ENCODE measurements around the gene STIMATE.

STIMATE gene

DNA sequence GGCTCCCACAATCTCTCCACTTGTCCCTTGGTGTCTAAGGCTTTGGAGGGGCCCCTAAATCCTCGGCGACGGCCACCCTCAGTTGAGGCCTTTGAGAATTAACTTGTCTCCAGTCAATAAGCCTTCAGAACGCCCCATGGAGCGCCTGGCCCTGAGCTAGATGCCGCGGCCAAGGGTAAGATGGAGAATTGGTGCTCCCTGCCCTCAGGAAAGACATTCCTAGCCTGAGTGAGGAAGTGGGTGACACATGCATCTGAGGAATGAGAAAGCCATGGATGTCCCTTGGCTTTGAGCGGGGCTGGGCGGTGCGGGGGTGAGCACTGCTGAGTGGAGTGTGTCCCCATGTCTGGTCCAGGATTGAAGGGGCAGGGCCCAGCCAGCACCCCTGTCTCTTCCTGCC is 80.1 kb downstream of the STIMATE start:
- no peak for DNase-seq (ENCODE audit: low read depth in 2 of 2)

DNA sequence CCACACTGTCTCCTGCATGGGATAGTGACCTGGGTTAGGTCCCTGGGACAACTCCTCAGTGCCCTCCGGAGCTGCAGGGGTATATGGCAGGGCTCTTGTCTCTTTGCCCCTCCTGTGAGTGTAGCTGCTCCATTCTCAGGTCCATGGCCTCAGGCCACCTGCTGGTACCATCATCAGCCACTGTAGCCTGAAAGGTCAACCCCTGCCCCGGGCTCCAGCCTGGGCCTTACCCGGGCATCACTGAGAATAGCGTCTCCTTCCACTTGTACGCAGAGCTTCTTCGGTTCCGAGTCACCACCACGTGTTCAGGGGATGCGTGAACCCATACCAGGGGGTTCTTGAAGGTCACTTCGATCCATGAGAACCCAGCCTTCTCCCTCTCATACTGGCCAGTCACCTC is 80.7 kb downstream of the STIMATE start:
- no peak for DNase-seq (ENCODE audit: low read depth in 2 of 2)

DNA sequence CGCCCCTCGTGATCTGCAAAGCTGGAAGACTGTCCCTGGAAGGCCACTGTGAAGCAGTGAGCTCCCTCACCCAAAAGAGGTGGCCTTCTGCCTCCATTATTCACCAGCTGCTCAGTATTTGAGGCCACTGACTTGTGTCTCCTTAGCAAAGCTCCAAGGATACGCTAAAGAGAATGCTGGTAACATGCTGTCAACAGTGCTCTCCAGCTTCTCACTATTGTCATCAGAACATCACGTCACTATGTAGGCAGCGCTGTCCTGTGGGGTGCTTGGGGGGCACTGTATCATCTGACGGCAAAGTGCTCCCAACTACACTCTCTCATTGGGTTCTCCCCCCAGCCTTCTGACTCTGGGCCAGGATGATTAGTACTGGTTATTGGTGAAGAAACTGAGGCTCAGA is 81.1 kb downstream of the STIMATE start:
- no peak for DNase-seq (ENCODE audit: low read depth in 2 of 2)

DNA sequence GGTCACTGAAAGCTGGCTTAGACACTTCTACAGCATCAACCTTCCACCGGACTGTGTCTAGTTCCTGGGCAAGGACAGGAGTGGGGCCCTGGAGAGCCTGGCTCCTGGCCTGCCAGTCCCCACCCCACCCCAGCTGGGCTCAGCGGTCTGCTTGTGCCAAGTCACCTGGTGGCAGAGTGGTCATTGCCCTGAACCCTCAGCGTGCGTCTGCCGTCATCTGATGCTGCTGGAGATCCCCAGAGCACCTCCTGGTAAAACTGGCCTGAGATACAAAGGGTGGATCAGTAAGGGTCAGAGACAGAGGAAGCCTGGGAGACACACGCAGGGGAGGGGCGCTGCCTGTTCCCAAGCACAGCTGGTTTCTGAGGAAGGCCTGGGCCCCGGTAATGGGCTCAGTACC is 83.5 kb downstream of the STIMATE start:
- no peak for DNase-seq (ENCODE audit: low read depth in 2 of 2)

DNA sequence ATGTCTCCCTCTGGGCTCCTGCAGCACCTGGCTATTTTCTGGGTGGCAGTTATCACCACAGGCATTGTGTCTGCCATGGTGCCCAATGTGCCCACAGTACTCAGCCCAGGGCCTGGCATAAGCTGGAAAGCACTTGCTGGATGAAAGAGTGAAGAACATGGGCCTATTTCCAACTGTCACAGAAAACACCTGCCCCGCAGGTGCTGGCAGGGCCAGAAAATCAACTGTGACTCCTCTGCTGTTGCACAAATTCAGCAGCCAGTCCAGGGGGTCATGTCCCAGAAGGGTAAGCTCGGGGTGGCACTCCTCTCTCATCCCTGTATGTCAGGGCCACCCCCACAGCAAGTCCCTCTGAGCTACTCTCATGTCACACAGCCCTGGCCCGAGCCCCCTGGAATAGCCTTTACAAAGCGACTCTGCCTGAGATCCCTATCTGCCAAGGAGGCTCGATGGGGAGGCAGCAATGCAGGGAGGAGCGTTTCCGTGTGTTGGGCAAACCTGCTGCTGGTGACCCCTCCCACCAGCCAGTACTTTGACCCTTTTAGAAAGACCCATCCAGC is 85.8 kb downstream of the STIMATE start:
- DNase-seq (ENCODE audit: low read depth in 2 of 2), result no peak

DNA sequence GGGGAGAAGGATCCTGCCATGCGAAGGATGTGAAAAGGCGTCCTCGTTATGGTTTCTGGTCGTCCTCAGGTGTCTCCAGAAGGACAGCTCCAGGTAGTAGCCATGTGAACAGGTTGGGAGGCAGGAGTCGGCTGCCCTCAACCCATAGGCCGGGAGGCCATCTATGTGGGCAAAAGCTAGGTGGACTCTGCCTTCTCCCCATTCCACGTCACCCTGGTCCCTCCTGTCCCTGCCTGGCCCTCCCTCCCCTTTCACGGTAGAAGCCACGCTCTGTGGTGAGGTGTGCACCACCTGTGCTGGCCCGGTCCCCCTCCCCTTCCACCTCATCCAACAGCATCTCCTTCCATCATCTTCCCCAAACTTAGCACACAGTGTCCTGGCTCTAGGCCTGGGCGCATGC is 86.4 kb downstream of the STIMATE start:
- DNase-seq (ENCODE audit: low read depth in 2 of 2), result no peak

DNA sequence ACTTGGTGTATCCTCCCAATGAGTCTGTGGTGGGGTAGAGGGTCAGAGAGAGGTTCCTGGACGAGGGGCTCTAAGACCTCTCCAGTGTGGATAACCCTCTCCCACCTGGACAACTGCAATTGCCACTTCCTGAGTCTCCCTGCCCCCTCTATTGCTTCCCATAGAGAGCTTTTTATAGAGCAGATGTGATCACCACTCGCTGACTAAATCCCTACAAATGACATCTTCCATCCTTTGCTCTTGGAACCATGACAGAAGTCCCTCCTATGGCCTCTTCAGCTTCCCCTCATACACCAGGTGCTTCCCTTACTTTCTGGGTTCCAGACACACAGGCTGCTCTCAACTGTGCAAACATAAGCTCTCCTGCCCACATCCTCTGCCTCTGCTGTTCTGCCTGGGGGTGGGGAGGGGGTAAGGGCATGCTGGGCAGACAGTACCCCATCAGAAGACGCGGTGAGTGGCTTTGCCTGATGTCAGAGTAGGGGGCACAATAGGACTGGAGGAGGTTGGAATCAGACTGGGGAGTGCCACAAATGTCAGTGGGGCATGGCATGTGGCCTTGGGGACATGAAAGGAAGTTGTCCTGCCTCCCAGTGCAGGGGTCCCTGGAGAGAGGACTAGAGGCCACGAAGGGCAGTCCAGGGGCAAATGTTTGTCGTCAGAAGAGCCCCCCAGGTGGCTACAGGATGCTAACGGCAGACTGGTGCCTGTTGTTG is 87.5 kb downstream of the STIMATE start:
- DNase-seq (ENCODE audit: low read depth in 2 of 2), result no peak

DNA sequence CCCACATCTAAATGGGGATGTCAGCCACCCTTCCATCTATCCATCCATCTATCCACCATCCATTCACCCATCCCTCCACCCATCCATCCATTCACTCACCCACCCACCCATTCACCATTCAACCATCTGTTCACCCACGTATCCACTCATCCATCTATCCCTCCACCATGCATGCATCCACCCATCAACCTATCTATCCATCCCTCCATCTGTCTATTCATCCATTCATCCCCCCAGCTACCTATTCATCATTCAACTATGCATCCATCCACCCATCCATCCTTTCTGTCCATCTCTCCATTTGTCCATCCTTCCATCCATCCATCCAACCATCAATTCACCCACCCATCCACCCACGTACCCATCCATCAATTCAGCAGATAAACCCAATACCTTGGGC is 88.2 kb downstream of the STIMATE start:
- no peak for DNase-seq (ENCODE audit: low read depth in 2 of 2)

DNA sequence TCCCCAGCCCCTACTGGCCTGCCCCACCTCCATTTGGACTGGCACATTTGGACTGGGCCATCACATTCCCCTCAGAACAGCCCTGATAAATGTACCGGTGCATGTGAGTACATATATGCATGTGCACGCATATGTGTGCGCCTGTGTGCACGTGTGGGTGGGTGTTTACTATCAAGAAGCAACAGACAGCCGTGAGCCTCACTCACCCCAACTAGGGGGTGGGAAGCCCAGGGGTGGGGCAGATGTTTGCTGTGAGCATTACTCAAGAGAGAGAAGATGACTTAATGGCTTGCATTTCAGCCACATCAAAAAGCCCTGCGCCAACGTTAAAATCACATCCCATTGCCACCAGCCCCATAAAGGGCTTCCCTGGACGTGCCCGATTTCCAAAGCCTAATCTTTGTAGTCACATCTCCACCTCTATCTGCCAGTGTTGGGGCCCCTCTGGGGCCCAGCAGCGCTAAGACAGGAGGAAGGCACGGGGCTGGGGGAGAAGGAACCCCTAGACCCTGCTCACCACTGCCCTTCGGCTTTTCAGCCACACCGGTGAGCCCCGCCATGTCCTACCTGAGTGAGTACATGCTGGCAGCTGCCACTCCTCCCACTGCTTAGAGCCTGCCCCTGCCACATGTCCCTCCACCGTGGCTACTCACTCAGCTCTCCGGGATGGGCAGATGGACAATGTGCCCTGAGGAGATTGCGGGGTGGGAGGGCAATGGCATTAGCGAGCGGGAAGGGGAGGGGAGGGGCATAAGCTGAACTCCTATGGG is 91.9 kb downstream of the STIMATE start:
- no peak for DNase-seq (ENCODE audit: low read depth in 2 of 2)

DNA sequence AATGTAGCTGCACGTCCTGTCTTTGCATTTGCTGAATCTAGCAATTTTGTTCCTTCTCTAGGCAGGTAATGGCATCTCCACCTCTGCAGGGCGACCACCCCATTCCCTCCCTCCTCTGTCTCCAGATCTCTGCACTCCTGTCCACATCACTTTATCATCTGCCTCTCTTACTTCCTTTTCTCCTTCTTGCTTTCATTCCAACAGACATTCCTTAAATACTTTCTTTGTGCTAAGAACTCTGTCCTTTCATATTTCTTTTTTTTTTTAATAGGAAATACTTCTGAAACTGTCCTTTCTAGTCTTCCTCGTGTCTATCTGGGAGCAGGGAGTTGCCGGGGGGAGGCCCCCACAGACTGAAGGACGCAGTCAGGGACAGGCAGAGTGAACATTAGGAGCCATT is 95.5 kb downstream of the STIMATE start:
- peak in 1 of 2 experiments; percentile 3 for DNase-seq (ENCODE audit: low read depth in 2 of 2)

DNA sequence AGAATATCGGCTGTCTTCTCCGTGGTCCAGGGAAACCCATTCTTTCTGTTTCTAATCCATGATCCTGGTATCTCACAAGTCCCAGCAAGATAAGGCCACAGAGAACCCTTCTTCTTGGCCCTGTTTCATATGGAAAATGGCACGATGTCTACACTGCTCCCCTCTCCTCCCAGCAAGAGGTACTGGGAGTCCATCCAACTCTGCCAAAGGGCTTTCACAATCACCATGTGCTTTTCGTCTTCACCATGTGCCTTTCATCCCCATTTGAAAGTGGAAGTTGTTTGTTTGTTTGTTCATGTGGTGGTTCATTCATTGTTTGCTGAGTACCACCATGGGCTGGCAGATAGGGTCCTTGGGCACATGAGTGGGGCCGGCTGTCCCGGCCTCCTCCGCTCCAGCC is 97.3 kb downstream of the STIMATE start:
- DNase-seq (ENCODE audit: low read depth in 2 of 2), result no peak

DNA sequence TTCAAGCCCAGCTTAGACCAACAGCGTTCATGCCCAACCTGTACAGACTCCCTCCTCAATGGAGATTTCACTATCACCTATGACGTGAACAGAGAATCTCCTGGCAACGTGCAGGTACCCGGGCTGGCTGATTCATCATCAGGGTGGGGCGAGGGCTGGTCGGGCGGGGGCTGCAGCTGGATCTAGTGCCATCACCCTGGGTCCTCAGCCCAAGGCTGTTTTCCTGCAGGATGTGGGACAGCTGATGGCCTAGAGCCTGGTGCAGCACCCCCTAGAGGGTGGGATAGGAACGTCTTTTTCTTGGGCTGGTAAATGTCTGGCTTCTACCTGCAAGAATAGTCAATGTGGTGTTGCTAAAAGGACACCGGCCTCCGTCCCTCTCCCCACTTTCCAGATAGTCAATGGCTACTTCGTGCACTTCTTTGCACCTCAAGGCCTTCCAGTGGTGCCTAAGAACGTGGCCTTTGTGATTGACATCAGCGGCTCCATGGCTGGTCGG is 98.3 kb downstream of the STIMATE start:
- DNase-seq (ENCODE audit: low read depth in 2 of 2), result no peak

DNA sequence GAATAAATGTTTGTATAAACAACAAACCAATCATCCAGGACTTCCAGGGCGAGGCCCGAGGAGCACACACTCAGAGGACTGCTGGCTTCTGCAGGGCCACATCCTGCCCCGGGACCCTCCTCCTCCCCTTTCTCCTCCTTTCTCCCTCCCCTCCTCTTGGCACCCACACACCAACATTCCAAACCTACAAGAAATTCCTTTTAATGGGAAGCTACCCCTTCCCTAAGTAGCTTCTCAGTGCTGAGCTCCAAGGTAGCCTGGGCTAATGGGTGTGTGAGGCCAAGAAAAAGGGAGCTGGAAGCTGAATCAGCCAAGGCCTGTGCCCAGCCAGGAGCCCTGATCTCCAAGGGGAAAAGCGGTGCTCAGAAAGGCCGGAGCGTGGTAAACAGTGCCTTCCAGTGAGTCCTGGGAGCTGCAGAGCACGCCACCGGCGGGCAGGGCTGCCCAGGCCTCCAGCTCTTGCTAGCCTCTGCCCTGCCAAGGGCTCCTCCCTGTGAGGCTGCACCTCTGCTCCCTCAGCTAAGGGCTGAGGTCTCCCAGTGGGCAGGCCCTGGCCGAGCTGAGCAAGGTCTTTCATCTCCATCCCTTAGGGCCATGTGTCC is 98.9 kb downstream of the STIMATE start:
- DNase-seq (ENCODE audit: low read depth in 2 of 2), result no peak

DNA sequence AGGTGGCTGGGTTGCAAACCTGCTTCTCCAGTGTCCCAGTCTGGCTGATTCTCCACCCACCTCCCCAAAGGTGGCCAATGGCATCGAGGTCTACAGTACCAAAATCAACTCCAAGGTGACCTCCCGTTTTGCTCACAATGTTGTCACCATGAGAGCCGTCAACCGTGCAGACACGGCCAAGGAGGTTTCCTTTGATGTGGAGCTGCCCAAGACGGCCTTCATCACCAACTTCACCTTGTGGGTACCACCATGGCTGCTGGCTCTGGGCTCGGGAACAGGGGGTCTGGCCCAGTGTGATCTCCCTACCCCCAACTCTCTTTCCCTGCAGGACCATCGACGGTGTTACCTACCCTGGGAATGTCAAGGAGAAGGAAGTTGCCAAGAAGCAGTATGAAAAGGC is 100.9 kb downstream of the STIMATE start:
- no peak for DNase-seq (ENCODE audit: low read depth in 2 of 2)

DNA sequence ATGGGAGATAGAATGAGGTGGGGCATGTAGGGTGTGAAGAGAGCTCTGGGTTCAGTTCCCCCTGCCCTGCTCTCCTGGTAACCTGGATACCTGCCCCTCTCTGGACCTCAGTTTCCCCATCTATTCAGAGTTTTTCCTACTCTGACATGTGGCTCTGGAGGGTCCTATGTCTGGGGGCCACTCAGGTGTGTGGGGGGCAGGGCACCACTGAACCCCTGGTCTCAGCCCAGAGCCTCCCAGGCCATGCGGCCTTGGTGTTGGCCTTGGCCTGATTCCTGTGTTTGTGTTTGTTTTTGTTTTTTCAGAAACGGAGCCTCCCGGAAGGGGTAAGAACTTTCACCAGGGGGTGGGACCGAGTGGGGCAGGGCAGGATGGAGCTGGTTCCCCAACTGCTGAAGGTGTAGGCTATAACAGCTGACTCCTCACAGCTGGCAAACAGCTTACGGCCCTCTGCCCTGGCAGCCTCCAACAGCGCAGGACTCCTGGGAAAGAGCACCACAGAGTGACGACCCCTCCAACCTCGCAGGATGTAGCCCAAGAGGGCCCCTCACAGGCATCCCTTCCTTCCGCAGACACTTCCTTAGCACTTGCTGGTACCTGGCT is 101.9 kb downstream of the STIMATE start:
- no peak for DNase-seq (ENCODE audit: low read depth in 2 of 2)

DNA sequence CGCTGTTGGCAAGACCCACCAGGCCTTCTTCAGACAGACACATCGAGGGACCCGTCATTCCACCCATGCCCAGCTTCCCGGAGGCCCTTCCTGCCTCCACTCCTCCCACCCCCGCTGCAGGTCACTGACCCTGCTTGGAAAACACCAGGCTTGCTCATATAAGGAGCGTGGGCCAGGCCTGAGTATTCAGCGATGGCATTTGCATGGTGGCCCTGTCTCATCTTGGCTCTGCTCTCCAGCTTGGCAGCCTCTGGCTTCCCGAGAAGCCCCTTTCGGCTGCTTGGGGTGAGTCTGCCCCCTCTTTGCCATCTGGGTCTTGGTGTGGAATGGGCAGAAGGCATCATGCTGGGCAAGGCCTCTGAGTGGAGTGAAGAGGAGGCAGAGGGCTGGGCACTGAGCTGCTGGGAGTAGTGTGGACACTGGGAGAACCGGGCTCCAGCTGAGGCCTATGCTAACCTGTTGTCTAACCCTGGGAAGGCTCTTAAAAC is 102.7 kb downstream of the STIMATE start, which contains the start of gene ITIH3:
Gene ITIH3 (plus strand): TSS at position 185 of the 488 bp plus-strand sequence. CDS start 8 bp downstream, at position 193.
- DNase-seq (ENCODE audit: low read depth in 2 of 2), result no peak

DNA sequence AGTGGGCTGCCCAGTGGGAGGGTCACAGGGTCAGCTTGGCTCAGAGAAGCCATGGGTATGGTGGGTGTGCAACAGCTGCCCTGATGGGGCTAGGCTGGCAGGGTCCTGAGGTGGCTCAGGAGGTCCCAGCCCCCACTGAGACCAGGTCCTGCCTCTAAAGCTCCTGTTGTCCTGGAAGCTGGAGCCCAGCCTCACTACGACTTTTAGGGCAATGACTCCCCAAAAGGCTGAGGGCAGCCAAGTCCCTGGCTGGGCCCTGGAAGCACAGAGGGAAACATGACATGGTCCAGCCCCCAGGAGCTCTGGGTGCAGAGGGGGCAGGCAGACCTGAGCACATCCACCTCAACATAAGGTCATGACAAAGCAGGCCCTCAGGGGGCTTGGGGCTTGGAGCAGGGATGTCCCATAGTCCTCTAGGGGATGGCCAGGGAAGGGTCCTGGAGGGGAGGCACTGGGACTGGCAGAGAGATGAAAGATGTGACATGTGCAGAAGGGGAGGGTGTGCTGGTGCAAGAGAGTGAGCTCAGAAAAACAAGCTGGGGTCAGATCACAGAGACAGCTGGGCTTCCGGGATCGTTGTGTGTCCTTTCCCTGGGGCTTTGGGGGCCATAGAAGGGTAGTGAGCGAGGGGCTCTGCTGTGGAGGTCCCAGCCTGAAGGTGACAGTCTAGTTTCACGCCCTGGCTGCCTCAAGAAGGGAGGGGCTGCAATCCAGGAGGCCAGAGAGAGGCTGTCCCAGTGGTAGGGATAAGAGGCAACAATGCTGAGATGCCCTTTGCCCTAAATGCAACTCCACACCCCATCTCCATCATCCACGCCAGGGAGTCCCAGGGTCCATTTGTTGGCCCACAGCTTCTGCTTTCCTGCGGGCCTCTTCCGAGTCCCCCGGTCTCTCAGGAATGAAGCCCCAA is 103.4 kb downstream of the STIMATE start:
- DNase-seq (ENCODE audit: low read depth in 2 of 2), result no peak

DNA sequence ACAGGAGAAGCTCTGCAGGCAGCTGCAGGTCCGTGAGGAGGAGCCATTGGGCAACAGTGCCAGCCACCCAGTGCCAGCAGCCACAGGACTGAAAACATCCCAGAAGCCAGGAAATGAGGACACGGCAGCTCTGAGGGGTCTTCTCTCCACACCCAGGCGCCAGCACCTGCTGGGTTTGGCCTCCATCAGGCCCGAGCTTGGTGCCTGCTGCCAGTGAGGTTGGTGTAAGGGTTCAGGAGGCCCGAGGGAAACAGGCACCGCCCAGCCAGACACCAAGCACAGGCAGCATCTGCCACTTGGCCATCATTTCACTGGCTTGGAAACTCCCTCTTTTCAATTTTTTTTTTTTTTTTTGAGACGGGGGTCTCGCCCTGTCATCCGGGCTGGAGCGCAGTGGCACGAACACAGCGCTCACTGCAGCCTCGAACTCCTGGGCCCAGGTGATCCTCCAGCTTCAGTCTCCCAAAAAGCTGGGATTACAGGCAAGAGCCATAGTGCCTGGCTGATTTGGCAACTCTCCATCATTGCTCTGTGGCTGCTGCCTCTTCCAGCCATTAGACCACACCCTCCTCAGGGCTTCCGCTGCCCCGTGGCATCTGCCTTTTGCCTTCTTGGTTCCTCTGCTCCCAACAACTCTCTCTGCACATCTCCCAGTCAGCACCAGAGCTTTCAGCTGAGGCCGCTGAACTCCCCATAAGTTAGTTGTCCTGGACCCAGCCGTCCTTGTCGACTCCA is 104.2 kb downstream of the STIMATE start:
- no peak for DNase-seq (ENCODE audit: low read depth in 2 of 2)

DNA sequence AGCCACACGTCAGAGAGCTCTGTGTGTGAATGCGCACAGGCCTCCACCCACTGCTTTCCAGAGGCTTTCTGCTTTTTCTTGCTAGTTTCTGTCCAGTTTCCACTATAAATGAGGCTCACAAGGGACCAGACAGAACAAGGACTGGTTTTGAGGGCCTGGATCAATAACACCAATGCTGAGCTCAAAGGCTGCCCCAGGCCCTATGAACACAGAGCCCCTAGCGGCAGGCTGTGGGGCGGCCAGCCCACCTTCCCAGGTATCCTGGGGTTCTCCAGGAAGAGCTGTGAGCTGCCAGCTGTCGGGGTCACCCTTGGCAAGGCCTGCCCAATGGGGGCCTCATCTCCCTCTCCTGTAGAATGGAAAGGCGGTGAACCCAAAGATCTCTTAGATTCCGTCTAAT is 104.9 kb downstream of the STIMATE start:
- DNase-seq (ENCODE audit: low read depth in 2 of 2), result no peak

DNA sequence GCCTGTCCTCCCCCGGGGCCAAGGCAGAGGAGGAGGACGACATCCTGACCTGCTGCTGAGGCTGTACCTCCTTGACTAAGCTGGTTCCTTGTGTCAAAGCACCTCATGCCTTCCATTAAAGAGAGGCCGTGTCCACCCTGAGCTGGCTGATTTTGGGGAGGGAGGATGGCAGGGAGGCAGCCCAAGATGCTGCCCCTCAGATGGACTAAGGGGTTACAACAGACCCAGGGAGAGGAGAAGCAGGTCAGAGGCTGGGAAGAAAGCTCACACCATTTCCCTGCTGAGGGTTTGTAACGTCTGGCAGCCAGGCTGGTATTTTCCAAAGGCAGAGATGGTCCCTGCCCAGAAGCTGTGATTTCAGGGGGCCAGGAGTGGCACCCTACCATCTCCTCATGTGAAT is 105.4 kb downstream of the STIMATE start:
- DNase-seq (ENCODE audit: low read depth in 2 of 2), result no peak
